Measurements from ENCODE around the gene PRKAG2.

- TF ChIP-seq CTCF (IDR thresholded peaks at IDR 0.05): no peak
- no peak for TF ChIP-seq POLR2A (IDR thresholded peaks at IDR 0.05)
Observed at GRCh38 chr7:151682831-151683614, 193.9 kb downstream of the PRKAG2 start.
